ENCODE measurements around the gene CLK3. TPM values are rescaled to one million over a fixed set of nuclear protein-coding genes. Genes with fewer than 3 reads are reported as not detected.

CLK3 gene
- total and polyA plus RNA-seq, 2 donors (not counting 3 experiments of a cell fraction or from before 2014, with no cell fraction given) = 75.5 to 121 TPM

DNA sequence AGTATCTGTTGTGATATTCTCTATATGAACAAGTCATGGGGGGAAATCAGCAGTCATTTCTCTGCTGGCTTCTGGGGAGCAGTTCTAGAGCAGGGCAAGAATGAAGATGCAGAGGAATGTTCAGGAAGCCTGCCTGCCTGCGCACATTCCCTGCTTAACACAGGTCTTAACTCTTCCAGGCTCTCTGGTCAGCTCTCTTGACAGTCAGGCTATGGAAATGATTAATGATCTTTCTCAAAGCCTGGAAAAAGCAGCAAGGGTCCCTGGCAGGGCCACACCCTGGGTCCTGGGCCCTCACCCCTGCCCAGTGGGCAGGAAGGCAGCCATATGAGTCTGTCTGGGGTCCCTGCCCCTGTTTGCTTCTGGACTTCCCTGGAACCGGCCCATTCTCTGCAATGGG is 31.4 kb upstream of the CLK3 start:
- TF ChIP-seq POLR2AphosphoS5 (IDR thresholded peaks at IDR 0.05; ENCODE audit: insufficient read depth, low read depth, low read length) (no peak), FOS (IDR thresholded peaks at IDR 0.05; ENCODE audit: borderline replicate concordance, insufficient read depth, low read length) (no peak), EZH2 (IDR thresholded peaks at IDR 0.05; ENCODE audit: borderline replicate concordance, low read depth, low read length, severe bottlenecking) (no peak), POLR2A (IDR thresholded peaks at IDR 0.05; ENCODE audit: low read depth, low read length) (no peak), GATA2 (IDR thresholded peaks at IDR 0.05; ENCODE audit: insufficient read depth, insufficient read length, low read depth, low read length) (no peak), MYC (IDR thresholded peaks at IDR 0.05; ENCODE audit: low read depth, low read length) (no peak), JUN (IDR thresholded peaks at IDR 0.05; ENCODE audit: borderline replicate concordance, insufficient read depth, insufficient read length, low read depth) (no peak)
- TF ChIP-seq, protein P1, sequence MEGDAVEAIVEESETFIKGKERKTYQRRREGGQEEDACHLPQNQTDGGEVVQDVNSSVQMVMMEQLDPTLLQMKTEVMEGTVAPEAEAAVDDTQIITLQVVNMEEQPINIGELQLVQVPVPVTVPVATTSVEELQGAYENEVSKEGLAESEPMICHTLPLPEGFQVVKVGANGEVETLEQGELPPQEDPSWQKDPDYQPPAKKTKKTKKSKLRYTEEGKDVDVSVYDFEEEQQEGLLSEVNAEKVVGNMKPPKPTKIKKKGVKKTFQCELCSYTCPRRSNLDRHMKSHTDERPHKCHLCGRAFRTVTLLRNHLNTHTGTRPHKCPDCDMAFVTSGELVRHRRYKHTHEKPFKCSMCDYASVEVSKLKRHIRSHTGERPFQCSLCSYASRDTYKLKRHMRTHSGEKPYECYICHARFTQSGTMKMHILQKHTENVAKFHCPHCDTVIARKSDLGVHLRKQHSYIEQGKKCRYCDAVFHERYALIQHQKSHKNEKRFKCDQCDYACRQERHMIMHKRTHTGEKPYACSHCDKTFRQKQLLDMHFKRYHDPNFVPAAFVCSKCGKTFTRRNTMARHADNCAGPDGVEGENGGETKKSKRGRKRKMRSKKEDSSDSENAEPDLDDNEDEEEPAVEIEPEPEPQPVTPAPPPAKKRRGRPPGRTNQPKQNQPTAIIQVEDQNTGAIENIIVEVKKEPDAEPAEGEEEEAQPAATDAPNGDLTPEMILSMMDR (IDR thresholded peaks at IDR 0.05; ENCODE audit: extremely low read depth in 1 of 2, insufficient read depth in 1 of 2, low read depth in 1 of 2, low read length in 2 of 2) = no peak
- TF ChIP-seq, protein P2, sequence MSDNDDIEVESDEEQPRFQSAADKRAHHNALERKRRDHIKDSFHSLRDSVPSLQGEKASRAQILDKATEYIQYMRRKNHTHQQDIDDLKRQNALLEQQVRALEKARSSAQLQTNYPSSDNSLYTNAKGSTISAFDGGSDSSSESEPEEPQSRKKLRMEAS (IDR thresholded peaks at IDR 0.05; ENCODE audit: insufficient read depth, insufficient read length) = no peak
- intact Hi-C loops (cut with micrococcal nuclease) = no loop called here
- Histone ChIP-seq H3K4me2 (ENCODE audit: insufficient read depth, low read length) (no peak overlapping the region), H3K4me1 (ENCODE audit: control insufficient read depth, extremely low read depth, insufficient read depth, low read length) (peaks cover 13% of the 10 kb centered on the region), H3K9me1 (replicated peaks; ENCODE audit: control insufficient read depth, extremely low read depth, insufficient read depth, low read length) (no peaks in the 10 kb centered on the region), H4K20me1 (replicated peaks; ENCODE audit: control insufficient read depth, extremely low read depth, insufficient read depth, low read length) (no peaks in the 10 kb centered on the region), H3K4me3 (replicated peaks in 1 of 3; ENCODE audit: insufficient read depth in 1 of 3, low read depth in 1 of 3, low read length in 3 of 3) (no peak overlapping the region), H2AFZ (ENCODE audit: low read depth, low read length) (no peak overlapping the region), H3K9me3 (replicated peaks; ENCODE audit: control insufficient read depth, insufficient read depth, low read length) (no peaks in the 10 kb centered on the region), H3K27ac (ENCODE audit: insufficient read depth, low read depth, low read length) (no peak overlapping the region), H3K79me2 (ENCODE audit: control insufficient read depth, insufficient read depth, low read length) (no peaks in the 10 kb centered on the region), H3K36me3 (ENCODE audit: control insufficient read depth in 2 of 2, extremely low read depth in 1 of 2, insufficient read depth in 2 of 2, low read length in 2 of 2) (no peaks in the 10 kb centered on the region), H3K27me3 (ENCODE audit: control insufficient read depth in 2 of 2, insufficient read depth in 2 of 2, low read length in 2 of 2) (no peaks in the 10 kb centered on the region), H3K9ac (replicated peaks; ENCODE audit: extremely low read depth, insufficient read depth, low read length) (no peak overlapping the region)
- CTCF ChIA-PET = interaction anchor here (0.6 kb wide), 1 partner anchor 150 kb away, joined by 3 read pairs; no protein-coding TSS in a partner anchor
- no peak for DNase-seq (ENCODE audit: low read depth, low spot score)
- dilution Hi-C loops (cut with MboI; ENCODE audit: extremely low pct_ligation_motif_present, low sequenced_read_pairs) = no loop called here
- no peak for FAIRE-seq
- no TSS peak for BruUV-seq (replicated peaks)
- POLR2A ChIA-PET = no interaction called here

Measured in endothelial cell of umbilical vein (primary cell).